ENCODE measurements around the gene TNS3.

The TNS3 gene

GRCh38 chr7:47292832-47293309 is 289.0 kb downstream of the TNS3 start:
- DNase-seq: no peak

DNA sequence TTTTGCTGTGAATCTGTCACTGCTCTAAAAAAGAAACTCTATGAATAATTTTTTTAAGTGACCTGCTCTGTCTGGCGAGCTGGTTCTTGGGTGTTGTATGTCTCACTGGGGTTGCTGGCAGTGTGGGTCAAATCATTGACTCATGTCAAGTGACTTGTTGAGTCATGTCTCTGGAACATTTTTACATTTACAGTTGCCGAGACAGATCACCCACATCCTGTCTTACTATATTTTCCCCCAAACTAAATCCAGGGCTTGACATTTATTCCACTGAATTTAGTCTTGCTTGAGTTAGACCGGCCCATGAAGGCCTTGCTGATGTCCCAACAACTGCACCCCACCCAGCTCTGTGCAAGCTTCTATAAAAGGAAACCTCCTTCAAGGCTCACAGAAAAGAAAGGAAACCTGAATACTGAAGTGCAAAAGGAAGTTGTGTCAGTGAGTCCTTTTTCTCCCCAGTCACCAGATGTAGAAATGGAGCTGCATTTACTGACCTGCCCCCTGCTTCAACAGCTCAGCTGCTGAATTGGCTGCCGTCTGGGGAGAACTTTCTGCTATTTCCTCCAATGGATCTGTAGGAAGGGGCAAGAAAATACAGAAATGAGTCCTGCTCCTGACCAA is 290.3 kb downstream of the TNS3 start:
- DNase-seq: no peak

GRCh38 chr7:47290867-47291266 is 291.0 kb downstream of the TNS3 start:
- no peak for DNase-seq

- no peak for DNase-seq
These were observed 291.4 kb downstream of the TNS3 start for GRCh38 chr7:47290466-47290865.

GRCh38 chr7:47288060-47288459 is 293.9 kb downstream of the TNS3 start:
- DNase-seq: no peak

DNA sequence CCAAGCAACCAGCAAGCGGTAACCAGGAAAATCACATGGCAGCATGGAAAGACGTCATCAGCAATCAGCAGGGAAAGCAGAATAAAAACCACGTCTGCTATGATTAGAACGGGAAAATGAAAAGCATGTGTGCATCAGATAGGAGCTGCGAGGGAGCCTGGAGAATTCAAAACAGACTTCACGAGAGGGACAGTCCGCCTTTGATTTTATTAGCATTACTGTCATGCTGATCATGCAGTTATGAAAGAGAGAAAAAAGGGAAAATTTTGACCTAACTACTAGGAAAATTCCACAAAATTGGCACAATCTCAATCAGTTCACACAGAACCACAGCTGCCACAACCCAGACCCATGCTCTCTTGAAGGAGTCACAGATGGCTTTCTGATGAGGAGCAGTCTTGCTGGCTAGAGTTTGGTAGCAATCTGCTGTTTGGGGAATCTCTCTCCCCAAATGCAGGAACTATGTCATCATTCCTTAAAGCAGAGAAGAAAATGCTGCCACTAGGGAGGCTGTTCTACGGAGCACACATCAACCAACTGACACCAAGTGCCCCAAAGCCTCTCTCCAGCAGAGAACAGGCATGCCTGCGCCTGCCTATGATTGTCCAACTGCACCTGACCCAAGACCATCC is 295.9 kb downstream of the TNS3 start:
- DNase-seq: no peak

GRCh38 chr7:47284691-47285635 is 296.9 kb downstream of the TNS3 start:
- no peak for DNase-seq

DNA sequence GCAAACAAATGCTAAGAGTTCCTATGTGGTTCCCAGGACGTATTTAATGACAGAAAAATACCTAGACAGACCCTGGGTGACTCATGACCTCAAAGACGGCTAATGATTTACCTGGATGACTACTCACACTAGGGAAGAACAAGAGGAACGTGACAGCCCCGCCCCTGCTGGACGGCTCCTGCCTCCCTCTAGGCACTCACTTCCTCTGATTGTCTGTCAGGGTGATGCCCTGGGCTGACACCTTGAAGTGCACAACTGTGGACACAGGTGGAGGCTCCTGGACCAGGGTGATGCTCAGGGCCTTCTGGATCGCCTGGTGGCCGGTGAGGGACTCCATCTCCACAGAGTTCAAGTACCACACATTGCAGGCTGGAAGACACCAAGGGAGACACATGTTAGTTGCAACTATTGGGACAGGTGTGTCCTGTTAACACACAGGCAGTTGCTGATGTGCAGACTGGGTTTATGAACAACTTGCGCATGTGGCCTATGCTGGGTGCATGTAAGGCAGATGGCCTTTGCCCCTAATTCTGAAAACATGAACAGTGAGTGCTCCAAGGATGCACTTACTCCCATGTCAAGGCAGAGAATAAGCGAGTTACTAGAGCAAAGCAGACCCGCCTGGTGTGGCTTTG is 298.3 kb downstream of the TNS3 start:
- no peak for DNase-seq

GRCh38 chr7:47282790-47283496 is 299.0 kb downstream of the TNS3 start:
- DNase-seq: no peak

DNA sequence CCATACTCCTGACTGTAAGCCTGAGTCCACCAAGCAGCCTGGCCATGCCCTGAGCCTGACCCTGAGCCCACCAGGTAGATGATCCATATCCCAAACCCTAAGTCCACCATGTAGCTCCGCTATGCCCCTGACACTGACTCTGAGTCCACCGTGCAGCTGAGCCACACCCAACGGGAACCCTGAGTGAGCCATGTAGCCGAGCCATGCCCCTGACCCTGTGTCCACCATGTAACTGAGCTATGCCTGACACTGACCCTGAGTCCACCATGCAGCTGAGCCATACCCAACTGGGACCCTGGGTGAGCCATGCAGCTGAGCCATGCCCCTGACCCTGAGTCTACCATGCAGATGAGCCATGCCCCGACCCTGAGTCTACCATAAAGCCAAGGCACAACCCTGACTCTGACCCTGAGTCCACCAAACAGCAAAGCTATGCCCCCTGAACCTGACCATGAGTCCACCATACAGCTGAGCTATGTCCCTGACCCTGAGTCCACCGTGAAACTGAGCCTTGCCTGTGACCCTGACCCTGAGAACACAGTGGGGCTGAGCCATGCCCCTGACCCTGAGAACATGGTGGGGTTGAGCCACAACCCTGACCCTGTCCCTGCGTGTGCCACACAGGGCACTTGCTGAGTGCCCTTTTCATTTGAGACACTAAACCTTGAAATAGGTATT is 299.8 kb downstream of the TNS3 start:
- DNase-seq: no peak

GRCh38 chr7:47281161-47281560 is 300.8 kb downstream of the TNS3 start:
- DNase-seq: no peak

GRCh38 chr7:47280114-47280513 is 301.8 kb downstream of the TNS3 start:
- DNase-seq: no peak

- no peak for DNase-seq
These were observed 303.9 kb downstream of the TNS3 start for GRCh38 chr7:47278043-47278442.

GRCh38 chr7:47277321-47277781 is 304.6 kb downstream of the TNS3 start:
- DNase-seq: no peak

DNA sequence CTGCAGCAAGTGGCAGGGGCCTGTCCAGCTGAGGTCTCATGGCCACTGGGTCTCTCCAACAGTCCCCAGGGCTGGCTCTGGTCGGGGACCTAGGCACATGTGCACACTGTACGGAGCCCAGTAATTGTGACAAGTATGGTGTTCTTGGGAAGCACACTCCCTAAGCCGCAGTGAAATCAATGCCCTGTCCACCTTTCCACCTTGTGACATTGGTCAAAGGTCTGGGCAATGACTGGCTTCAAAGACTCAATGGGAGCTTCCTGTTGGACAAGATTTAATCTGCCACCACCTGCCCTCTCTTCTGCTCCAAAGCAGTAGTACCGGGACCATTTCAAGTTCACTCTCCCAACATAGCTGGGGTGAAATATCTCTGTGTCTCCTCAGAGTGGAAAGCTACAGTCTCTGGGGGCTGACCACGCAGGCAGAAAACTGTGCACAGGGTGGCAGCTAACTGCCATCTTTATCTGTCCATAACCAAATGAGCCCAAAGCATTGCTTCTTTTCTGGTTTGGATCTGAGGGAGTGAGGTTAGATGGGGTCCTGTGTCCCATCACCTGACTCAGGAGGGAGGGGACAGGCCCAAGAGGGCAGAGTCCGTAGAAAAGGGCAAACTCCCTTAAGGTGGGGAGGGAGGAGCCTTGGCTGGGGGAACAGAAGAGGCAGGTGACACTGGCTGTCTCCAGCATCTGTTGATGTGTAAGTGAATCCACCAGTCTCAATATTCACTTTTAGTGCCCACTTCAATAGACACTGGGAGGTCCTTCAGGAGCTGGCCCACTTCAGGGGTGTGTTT is 307.7 kb downstream of the TNS3 start:
- DNase-seq: no peak

DNA sequence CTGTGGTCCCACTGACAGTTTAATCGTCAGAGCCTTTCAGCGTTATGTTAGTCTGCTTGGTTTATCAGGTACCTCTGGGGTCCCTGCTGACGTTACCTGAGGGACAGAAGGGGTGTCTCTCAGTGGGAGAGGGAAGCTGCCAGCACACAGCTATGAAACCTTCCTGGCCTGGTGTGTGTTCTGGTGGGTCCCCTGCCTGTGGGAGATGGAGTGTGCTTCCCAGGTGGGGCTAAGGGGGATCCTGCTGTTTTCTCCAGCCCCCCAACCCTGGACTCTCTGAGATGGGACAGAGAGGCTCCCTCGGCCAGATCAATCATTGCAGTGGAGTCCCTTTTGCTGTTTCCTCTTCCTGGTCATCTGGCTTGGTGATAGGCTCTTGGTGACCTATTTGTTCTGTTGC is 308.8 kb downstream of the TNS3 start:
- no peak for DNase-seq

DNA sequence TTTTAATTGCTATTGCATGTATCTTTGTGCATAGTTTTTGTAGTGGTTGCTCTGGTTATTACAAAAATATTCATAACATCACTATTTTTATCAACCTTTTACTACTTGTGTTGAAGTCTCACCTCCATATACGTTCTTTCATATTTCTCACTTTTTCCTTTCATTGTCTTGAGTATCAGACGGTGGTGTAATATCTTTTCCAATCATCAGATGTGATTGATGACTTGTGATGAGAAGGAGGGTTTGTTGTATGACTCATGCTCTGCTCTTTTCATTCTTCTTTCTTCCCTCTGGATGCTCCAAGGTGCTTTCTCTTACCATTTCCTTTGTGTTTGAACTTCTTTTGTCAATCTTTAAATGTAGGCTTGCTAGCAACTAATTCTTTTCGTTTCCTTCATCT is 310.2 kb downstream of the TNS3 start:
- DNase-seq: no peak

DNA sequence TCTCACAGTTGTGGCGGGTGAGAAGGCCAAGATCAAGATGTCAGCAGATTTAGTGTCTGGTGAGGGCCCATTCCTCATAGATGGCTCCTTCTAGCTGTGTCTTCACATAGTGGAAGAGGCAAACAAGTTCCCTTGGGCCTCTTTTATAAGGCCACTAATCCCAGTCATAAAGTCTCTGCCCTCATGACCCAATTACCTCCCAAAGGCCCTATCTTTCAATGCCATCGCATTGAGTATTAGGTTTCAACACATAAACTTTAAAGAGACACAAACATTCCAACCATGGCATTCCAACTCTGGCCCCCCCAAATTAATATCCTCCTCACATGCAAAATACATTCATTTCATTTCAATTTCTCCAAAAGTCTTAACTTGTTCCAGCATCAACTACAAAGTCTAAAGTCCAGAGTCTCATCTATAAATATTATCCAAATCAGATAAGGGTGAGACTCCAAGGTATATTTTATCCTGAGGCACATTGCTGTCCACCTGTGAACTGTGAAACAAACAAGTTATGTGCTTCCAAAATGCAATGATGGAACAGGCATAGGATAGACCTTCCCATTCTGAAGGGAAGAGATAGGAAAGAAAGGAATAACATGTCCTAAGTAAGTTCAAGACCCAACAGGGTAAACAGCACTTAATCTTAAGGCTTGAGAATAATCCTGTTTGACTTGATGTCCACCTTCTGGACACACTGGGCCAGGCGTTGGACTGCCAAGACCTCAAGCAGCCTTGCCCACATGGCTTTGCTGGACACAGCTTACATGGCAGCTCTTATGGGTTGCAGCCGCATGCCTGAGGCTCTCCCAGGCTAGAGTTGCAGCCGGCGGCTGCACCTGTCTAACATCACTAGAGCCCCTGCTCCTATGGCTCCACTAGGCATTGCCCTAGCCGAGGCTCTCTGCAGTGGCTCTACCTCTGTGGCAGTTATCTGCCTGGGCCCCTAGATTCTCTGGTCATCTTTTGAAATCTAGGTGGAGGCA is 312.8 kb downstream of the TNS3 start:
- no peak for DNase-seq

DNA sequence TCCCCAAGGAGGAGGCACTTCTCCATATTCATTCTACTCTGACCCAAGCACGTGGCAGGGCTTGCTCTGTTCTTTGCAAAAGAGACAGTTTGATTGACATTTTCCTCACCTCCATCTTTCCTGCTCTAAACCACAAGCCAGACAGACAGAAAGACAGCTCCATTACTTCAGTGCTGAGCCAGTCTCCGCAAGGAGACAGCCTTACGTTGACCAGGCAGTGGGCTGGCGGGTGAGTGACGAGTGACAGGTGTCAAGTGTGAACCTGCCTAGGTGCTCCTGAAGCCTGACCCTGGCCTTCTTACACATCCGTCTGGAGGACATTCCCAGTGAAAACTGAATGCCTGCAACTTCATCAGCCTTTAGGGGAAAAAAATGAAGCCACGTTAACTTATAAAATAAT is 314.6 kb downstream of the TNS3 start:
- no peak for DNase-seq

GRCh38 chr7:47266799-47267198 is 315.1 kb downstream of the TNS3 start:
- no peak for DNase-seq

All from activated naive CD4-positive, alpha-beta T cell treated with anti-CD3 and anti-CD28 coated beads, Interleukin-2, amount 50 U/mL, for 16 hours (primary cell).